Stimulated activated CD8-positive, alpha-beta memory T cell treated with anti-CD3 and anti-CD28 coated beads, Interleukin-12 subunit alpha, Interleukin-12 subunit beta, amount 100 ng/mL, for 1 hour (primary cell): ENCODE results near the gene EAF1.
"Not testable (repeated sequence)": the region's sequence is repeated elsewhere in the genome, so short reads cannot be mapped to it uniquely, and the experiment has no call there.

ENCODE experiments used
- DNase-seq: peaks from one replicate; pipeline ENCODE4 v3.0.0-alpha.2; 2020; ENCODE audit warnings: low read depth

The EAF1 gene

DNA sequence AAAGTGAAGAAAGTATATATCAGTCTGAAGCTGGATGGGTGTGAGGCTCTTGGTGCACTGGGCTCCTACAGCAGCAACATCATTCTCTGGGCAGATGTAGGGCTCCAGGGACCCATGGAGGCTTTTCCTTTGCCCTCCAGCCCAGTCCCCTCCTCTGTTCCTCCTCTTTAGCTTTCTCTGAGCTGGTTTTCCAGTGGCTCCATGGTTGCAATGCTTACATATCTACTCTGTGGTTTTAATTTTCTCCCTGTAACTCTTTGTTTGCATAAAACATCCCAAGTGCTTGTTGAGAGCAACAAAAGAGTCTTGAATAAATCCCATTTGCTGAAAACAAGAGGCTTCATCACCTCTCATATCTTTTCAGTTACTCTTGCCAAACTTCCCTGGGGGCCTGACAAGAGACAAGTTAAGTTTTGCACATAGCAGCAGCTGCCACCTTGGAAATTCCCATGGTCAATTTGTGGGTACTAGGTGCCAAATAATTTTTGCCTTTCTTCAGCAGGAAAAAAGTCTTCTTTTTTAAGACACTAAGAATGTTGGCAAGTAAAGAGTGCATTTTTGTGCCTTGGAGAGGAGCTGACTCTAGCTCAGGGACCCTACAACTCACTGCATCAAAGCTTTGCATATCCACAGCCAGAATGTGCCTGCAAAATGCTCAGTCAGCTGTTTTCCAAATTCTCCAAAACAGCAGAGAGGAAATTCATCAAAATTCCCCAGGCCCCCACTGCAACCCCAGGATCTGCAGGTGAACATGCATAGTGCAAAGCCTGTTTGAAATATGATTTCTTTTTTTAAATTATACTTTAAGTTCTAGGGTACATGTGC is 52.2 kb downstream of the EAF1 start:
- DNase-seq: no peak

DNA sequence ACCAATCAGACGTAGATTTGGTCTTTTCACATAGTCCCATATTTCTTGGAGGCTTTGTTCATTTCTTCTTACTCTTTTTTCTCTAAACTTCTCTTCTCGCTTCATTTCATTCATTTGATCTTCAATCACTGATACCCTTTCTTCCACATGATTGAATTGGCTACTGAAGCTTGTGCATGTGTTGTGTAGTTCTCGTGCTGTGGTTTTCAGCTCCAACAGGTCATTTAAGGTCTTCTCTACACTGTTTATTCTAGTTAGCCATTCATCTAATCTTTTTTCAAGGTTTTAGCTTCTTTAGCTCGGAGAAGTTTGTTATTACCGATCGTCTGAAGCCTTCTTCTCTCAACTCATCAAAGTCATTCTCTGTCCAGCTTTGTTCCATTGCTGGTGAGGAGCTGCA is 57.2 kb downstream of the EAF1 start:
- DNase-seq: not testable (repeated sequence)

DNA sequence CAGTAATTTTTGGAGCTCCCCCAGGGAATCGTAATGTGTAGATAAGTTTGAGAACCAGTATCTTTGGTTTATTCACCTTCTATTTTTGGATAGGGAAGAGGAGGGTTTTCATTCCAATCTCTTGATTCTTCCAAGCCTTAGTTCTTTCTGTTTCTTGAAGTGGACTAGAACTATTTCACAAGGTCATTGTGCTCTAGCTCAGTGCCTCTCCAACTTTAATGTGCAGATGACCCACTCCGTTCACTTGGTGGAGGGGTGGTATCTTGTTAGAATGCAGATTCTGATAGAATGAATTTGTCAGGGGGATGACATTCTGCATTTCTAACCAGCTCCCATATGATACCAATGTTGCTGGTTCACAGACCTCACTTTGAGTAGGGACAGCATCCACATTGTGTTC is 58.6 kb downstream of the EAF1 start:
- DNase-seq: no peak

DNA sequence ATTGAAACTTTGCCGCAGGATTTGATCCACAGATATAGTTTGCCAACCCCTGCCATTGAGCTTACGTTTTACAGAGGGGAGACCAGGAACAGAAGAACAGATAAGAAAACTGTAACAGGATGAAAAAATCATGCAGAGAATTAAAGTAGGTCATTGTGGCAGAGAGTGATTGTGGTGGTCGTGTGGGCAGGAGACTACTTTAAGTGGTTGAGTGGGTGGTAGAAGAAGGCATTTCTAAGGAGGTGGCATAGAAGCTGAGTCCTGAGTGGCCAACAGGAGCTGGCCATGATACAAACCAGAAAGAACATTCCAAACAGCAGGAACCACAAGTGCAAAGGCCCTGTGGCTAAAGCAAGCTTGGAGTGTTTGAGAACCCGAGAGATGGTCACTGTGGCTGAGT is 59.6 kb downstream of the EAF1 start:
- DNase-seq: no peak

DNA sequence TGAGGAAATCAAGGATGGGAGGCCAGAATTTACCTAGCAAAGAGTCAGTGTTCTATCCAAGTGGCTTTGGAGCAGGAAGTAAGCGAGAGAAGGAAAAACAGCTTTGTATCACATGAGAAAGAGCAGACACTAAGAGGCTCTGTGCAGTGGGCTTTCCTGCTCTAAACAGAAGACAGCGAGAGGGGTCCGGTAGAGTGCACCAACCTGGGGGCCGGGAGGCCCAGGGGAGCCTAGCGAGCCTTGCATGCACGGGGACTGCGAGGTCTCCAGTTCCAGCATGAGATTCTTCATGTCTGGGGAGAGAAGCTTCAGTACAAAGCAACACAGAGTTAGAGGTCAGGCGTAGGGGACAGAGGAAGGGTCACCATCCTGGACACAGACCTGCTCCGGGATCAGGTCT is 60.6 kb downstream of the EAF1 start:
- no peak for DNase-seq

DNA sequence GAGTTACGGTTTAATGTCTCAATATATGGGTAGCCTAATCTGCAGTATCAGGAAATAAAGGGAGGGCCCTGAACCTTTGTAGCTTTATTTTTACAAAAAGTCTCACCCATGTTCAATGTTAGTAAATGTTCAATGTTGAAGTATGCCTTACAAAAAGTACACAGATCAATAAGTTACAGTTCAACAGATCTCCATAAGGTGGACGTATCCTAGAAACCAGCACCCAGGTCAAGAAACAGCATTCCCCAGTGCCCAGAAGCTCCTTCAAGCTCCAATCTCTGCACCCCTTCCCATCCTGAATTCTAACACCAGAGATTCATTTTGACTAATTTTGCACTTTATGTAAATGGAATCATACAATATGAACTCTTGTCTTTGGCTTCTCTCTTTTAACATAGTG is 62.8 kb downstream of the EAF1 start:
- no peak for DNase-seq

DNA sequence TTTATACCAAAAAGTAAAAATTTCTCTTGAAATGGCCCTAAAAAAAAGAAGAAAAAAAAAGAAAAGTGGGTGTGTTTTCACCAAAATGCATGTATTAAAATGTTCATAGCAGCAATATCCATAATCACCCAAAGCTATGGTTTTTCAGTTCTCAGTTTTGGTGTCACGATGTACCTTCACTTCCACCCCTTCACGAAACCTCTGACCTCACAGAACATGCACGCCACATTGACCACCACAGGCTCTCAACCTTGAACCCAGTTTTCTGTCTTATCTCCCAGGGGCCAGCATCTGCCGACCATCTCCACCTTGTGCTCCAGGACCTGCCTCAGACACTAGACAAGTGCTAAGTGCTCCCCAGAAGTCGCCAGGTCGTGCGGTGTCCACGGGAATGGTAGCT is 63.7 kb downstream of the EAF1 start:
- DNase-seq: no peak
